Tibial artery (tissue), 4 donors: ENCODE measurements around the gene PDLIM7.

Experiments used
- DNase-seq, 2 donors: peaks; one replicate each; pipeline ENCODE4 v3.0.0-alpha.2; 2019
- H3K27ac ChIP-seq, 2 donors: fragments of 200-600 bp; sonication (generic) in 1 of 2; 1 replicate in 1 of 2; 2 replicates in 1 of 2; pipeline ENCODE4 v1.5.1; 2018 to 2019; ENCODE audit warnings: mild to moderate bottlenecking in 1 of 2
- H3K27me3 ChIP-seq, 2 donors: fragments of 200-600 bp; sonication (generic) in 1 of 2; one replicate each; pipeline versions ENCODE4 v1.5.1 to v1.6.0; 2016 to 2019
- H3K36me3 ChIP-seq, 3 donors: fragments of 200-600 bp; sonication (generic) in 2 of 3; one replicate each; pipeline ENCODE4 v1.5.1; 2016 to 2019; ENCODE audit warnings: mild to moderate bottlenecking in 2 of 3
- H3K4me1 ChIP-seq, 4 donors: fragments of 200-600 bp; sonication (generic) in 2 of 4; 1 replicate in 3 of 4; 2 replicates in 1 of 4; pipeline ENCODE4 v1.5.1; 2016 to 2019
- H3K4me3 ChIP-seq, 2 donors: fragments of 200-600 bp; sonication (generic) in 1 of 2; 1 replicate in 1 of 2; 2 replicates in 1 of 2; pipeline ENCODE4 v1.5.1; 2018 to 2019; ENCODE audit warnings: mild to moderate bottlenecking in 2 of 2
- H3K9me3 ChIP-seq, 3 donors: fragments of 200-600 bp; sonication (generic) in 1 of 3; one replicate each; pipeline ENCODE4 v1.5.1; 2016 to 2019
- intact Hi-C: fragments of 100-400 bp; cut with DNase I; formaldehyde crosslinking; loops from one replicate; pipeline ENCODE4 v1.15.0; 2023; ENCODE audit warnings: low total_unique reads
- TF ChIP-seq, protein P1 (sequence below), 2 experiments: fragments of 200-600 bp in 1 of 2; fragments of 450-650 bp in 1 of 2; IDR thresholded peaks; one replicate each; pipeline ENCODE4 v1.5.1; 2017 to 2019; ENCODE audit warnings: antibody characterized with exemption in 2 of 2, mild to moderate bottlenecking in 1 of 2, moderate library complexity in 1 of 2

Gene PDLIM7

DNA sequence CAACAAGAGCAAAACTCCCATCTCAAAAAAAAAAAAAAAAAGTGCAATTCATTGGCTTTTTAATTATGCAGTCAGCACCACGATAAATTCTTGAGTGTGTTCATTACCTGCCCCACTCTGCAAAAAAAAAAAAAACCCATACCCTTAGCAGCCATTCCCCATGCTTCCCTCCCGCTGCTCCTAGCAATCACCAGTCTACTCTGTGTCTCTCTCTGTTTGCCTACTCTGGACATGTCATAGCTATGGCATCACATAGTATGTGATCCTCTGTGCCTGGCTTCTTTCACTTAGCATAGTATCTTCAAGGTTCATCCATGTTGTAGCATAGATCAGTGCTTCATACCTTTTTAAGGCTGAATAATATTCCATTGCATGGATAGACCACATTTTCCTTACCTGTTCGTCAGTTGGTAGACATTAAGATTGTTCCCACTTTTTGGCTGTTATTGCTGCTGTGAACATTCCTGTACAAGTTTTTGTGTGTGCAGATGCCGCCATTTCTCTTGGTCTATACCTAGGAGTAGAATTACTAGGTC, 57.8 kb downstream of the PDLIM7 start:
- intact Hi-C loops = no loop called here
- H3K4me3 ChIP-seq = no peak overlapping the region
- no peaks in the 10 kb centered on the region for H3K27me3 ChIP-seq
- H3K4me1 ChIP-seq = no peaks in the 10 kb centered on the region
- no peak for DNase-seq
- H3K27ac ChIP-seq = no peak overlapping the region
- TF ChIP-seq, protein P1, sequence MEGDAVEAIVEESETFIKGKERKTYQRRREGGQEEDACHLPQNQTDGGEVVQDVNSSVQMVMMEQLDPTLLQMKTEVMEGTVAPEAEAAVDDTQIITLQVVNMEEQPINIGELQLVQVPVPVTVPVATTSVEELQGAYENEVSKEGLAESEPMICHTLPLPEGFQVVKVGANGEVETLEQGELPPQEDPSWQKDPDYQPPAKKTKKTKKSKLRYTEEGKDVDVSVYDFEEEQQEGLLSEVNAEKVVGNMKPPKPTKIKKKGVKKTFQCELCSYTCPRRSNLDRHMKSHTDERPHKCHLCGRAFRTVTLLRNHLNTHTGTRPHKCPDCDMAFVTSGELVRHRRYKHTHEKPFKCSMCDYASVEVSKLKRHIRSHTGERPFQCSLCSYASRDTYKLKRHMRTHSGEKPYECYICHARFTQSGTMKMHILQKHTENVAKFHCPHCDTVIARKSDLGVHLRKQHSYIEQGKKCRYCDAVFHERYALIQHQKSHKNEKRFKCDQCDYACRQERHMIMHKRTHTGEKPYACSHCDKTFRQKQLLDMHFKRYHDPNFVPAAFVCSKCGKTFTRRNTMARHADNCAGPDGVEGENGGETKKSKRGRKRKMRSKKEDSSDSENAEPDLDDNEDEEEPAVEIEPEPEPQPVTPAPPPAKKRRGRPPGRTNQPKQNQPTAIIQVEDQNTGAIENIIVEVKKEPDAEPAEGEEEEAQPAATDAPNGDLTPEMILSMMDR (IDR thresholded peaks at IDR 0.05) = no peak
- H3K36me3 ChIP-seq = peaks cover 28 to 84% (median 42%) of the 10 kb centered on the region in 3 donors
- H3K9me3 ChIP-seq = no peaks in the 10 kb centered on the region

DNA sequence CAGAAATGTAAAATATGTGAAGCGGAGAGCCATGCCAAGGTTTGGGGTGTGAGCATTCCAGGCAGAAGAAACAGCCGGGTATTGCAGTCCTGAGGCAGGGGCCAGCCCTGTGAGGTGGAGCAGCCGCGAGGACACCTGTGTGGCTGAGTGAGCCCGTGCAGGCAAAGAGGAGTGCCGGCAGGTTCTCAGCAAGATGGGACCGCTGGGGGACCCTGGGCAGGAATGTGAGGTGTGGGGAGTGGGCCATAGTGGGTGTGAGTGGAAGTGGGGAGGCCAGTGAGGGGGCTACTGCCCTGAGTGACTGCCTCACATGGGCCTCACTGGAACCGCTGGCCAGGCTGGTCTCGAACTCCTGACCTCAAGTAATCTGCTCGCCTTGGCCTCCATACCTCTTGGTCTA, 58.9 kb downstream of the PDLIM7 start:
- TF ChIP-seq, protein P1 (IDR thresholded peaks at IDR 0.05) = no peak
- Histone ChIP-seq H3K36me3 (peaks cover 39 to 95% (median 53%) of the 10 kb centered on the region in 3 donors), H3K27me3 (no peaks in the 10 kb centered on the region), H3K9me3 (no peaks in the 10 kb centered on the region), H3K4me3 (no peak overlapping the region), H3K27ac (no peak overlapping the region), H3K4me1 (no peaks in the 10 kb centered on the region)
- intact Hi-C loops = no loop called here
- no peak for DNase-seq

DNA sequence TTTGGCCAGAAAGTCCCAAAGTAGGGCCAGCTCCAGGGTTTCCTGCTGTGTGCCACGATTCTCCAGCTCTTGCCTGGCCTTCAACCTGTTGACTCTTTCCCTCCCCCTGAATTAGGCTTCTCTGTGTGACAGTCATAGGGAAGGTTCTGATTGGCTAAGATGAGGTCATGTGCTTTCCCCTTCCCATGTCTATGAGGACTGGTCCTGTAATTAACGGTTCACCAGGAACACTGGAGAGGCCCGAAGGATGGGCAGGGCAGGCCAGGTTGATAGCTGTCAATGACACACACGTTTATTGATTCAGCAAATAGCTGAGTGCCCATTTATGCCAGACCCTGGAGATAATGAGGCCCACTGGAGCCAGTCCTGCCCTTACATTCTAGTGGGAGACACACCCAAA, 59.8 kb downstream of the PDLIM7 start:
- DNase-seq = no peak
- H3K9me3 ChIP-seq = no peaks in the 10 kb centered on the region
- H3K4me3 ChIP-seq = no peak overlapping the region
- no peaks in the 10 kb centered on the region for H3K27me3 ChIP-seq
- H3K27ac ChIP-seq = no peak overlapping the region
- TF ChIP-seq, protein P1 (IDR thresholded peaks at IDR 0.05) = no peak
- H3K36me3 ChIP-seq = peaks cover 48 to 96% (median 61%) of the 10 kb centered on the region in 3 donors
- no peaks in the 10 kb centered on the region for H3K4me1 ChIP-seq
- intact Hi-C loops = no loop called here

GRCh38 chr5:177435847-177436536, 61.4 kb downstream of the PDLIM7 start:
- H3K36me3 ChIP-seq = peaks cover 52 to 96% (median 63%) of the 10 kb centered on the region in 3 donors

GRCh38 chr5:177434942-177435738, 62.3 kb downstream of the PDLIM7 start:
- H3K27me3 ChIP-seq = no peaks in the 10 kb centered on the region
- H3K9me3 ChIP-seq = no peaks in the 10 kb centered on the region
- H3K27ac ChIP-seq = no peak overlapping the region
- peaks cover 49 to 96% (median 62%) of the 10 kb centered on the region in 3 donors for H3K36me3 ChIP-seq
- no peak for DNase-seq
- intact Hi-C loops = no loop called here
- TF ChIP-seq, protein P1 (IDR thresholded peaks at IDR 0.05) = no peak
- no peak overlapping the region for H3K4me3 ChIP-seq
- peaks cover 0 to 5% (median 0%) of the 10 kb centered on the region in 4 donors for H3K4me1 ChIP-seq

More at GRCh38 chr5:177435847-177436536, 61.4 kb downstream of the PDLIM7 start:
- Histone ChIP-seq H3K27me3 (no peaks in the 10 kb centered on the region), H3K4me1 (no peaks in the 10 kb centered on the region), H3K4me3 (no peak overlapping the region), H3K27ac (no peak overlapping the region), H3K9me3 (no peaks in the 10 kb centered on the region)
- intact Hi-C loops = no loop called here
- TF ChIP-seq, protein P1 (IDR thresholded peaks at IDR 0.05) = no peak
- no peak for DNase-seq
